Left renal cortex interstitium (tissue), 4 donors: Measurements from ENCODE around the gene BRK1. TPM values are rescaled to one million over a fixed set of nuclear protein-coding genes. Genes with fewer than 3 reads are reported as not detected.
"Not testable (repeated sequence)": the region's sequence is repeated elsewhere in the genome, so short reads cannot be mapped to it uniquely, and the experiment has no call there.

ENCODE experiments used
- DNase-seq, 4 donors: peaks; one replicate each; pipeline ENCODE4 v3.0.0-alpha.2; 2013; ENCODE audit warnings: low read depth in 4 of 4, low spot score in 2 of 4, missing footprints in 1 of 4
- polyA plus RNA-seq, 4 donors: library from polyadenylated mRNA; unstranded; fragments of 120-200 nt; gene quantifications; one replicate each; pipeline ENCODE4 v1.2.1, GENCODE V29; 2013; ENCODE audit not compliant: insufficient read length in 4 of 4

The BRK1 gene
- polyA plus RNA-seq, 4 donors, result 179 to 228 (median 199) TPM

DNA sequence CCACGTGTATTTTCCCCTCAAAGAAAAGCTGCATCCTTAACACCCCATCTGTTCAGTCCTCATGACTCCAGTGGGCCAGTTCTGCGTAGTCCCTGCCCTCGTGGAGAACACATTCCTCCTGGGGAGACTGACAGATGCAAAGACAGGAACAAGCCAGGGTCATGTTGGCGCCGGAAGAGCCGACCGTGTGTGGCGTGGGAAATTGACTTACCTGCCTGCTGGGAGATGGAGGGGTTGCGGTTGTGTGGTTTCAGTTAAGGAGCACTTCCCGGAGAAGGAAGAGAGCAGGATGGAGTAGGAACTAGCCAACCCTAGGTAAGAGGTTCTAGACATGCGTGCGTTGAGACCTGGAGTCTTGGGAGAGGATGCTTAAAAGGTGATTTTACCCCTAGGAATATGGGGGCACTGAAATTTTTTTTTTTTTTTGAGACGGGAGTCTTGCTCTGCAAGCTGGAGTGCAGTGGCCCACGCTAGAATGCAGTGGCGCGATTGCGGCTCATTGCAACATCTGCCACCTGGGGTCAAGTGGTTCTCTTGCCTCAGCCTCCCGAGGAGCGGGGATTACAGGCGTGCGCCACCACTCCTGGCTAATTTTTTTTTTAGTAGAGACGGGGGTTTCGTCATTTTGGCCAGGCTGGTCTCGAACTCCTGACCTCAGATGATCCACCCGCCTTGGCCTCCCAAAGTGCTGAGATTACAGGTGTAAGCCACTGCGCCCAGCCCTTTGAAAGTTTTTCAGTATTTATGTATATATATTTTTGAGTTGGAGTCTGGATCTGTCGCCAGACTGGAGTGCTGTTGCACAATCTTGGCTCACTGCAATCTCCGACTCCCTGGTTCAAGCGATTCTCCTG is 27.5 kb downstream of the BRK1 start:
- DNase-seq, result no peak

DNA sequence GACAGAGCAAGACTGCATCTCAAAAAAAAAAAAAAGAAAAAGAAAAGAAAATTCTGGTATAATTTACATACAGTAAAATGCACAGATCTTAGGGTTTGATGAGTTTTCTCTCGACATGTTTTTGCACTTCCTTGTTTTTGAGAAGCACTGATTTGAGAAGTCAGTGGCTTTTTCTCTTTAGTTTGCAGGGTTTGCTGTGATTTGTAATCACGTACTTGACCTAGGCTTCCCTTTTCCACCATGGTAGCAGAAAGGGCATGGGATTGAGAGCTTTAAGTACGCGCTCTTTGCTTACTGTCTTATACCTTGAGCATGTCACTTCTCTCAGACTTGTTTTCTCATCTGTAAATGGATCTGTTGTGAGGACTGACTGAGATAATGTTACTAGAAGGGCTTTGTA is 30.2 kb downstream of the BRK1 start:
- DNase-seq, result no peak

DNA sequence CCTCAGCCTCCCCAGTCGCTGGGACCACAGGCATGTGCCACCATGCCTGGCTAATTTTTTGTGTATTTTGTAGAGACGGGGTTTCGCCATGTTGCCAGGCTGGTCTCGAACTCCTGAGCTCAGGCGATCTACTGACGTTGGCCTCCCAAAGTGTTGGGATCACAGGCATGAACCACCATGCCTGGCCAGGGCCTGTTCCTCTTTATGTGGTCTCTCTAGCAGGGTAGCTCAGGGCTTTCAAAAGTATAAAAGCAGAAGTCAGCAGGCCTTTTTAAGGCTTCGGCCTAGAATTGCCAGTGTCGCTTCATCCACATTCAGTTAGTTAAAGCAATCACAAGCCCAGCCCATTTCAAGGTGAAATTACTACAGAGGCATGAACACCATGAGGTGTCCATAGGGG is 33.8 kb downstream of the BRK1 start:
- no peak for DNase-seq

DNA sequence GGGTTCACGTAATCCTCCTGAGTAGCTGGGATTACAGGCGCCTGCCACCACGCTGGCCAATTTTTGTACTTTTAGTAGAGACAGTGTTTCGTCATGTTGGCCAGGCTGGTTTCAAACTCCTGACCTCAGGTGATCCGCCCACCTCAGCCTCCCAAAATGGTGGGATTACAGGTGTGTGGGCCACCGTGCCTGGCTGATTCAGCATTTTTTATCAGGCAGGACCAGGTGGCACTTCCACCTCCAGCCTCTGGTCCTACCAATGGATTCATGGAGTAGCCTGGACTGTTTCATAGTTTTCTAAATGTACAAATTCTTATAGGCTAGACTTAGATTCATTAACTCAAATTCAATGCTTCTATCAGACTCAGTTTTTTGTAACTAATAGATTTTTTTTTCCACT is 35.5 kb downstream of the BRK1 start:
- DNase-seq, result no peak

DNA sequence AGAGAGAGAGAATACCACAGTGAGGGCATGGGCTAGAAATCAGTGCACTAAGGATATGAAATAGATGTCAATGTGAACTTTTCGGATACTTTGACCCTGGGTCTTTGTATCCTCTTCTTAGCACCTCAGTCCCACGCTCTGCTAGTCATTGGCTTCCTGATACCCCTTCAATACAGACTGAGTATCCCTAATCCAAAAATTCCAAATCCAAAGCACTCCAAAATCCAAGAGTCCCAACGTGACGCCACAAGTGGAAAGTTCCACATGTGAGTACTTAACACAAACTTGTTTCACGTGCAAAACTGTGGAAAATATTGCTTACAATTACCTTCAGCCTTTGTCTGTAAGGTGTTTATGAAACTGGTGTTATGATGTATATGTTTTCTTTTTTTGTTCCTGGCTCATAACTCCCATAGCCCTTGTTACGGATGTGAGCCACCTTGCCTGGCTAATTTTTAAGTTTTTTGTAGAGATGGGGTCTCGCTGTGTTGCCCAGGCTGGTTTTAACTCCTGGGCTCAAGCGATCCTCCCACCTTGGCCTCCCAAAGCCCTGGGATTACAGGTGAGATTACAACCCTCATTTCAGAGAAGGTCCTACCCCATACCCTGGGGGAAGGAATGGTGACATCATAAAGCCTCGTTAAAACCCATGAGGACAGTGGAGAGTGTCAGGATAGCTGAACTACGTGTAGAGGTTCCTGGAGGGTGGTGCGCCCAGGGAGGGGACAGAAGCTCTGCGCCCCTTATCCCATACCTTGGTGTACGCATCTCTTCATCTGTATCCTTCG is 39.1 kb downstream of the BRK1 start:
- no peak for DNase-seq

DNA sequence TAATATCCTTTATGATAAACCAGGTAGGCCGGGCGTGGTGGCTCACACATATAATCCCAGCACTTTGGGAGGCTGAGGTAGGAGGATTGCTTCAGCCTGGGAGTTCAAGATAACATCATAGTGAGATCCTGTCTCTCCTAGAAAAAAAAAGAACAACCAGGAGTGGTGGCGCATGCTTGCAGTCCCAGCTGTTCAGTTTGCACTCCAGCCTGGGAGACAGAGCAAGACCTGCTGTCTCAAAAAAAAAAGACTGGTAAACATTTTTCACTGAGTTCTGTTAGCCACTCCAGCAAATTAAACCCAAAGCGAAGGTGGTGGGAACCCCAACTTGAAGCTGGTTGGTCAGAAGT is 39.6 kb downstream of the BRK1 start:
- no peak for DNase-seq

DNA sequence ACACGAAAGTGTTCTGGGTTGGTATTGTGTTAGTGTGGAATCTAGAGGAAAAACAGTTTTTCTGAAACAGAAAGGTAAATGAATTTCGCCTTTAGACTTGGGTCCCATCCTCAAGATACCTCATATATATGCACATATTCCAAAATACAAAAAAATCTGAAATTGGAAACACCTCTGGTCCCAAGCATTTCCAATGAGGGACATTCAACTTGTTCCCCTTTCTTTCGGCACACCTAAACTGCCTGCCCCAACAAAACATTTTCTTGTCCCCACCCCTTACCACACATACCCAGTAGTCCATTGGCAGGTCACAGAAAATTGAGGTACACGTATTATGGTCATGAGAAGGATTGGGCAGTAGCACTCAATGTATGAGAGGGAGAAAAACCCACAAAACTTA is 40.2 kb downstream of the BRK1 start:
- DNase-seq, result no peak

DNA sequence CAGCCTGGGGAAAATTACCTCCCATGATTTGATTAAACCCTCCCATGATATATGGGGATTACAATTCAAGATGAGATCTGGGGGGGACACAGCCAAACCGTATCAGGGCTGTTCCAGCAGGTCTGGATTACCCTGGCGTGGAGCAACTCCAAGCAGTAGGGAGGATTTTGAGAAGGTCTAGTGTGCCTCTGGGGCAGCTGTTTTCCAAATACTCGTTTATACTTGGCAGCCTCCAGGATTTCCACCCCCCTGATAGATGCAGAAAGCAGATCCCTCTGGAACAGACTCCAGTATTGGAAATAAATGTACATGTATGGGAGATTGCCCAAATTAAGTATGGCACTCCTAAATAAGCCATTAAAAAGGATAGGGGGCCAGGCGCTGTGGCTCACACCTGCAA is 41.6 kb downstream of the BRK1 start:
- no peak for DNase-seq

DNA sequence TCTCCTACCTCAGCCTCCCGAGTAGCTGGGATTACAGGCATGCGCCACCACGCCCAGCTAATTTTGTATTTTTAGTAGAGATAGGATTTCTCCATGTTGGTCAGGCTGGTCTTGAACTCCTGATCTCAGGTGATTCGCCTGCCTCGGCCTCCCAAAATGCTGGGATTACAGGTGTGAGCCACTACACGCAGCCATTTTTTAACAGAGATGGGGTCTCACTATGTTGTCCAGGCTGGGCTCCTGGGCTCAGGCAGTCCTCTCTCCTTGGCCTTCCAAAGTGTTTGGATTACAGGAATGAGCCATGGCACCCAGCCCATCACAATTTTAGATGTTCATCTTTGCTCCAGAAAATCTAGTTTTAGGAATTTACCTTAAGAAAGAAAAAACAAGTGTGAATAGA is 43.1 kb downstream of the BRK1 start:
- DNase-seq, result not testable (repeated sequence)

DNA sequence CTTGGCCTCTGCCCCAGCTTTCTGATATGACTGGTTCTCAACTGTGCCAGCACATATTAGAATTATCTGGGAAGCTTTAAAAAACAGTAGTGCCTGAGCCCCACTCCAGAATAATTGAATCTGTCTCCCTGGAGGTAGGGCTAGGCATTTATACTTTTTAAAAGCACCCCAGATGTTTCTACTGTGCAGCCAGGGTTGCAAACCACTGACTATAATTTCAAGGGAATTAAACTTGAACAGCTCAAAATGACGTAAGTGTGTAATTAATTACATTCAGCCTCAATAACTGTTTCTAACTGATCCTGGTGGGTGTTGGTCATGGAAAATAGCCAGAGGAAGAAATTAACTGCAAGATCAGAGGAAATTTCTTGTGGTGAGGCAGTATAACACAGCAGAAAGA is 44.9 kb downstream of the BRK1 start:
- DNase-seq, result no peak

DNA sequence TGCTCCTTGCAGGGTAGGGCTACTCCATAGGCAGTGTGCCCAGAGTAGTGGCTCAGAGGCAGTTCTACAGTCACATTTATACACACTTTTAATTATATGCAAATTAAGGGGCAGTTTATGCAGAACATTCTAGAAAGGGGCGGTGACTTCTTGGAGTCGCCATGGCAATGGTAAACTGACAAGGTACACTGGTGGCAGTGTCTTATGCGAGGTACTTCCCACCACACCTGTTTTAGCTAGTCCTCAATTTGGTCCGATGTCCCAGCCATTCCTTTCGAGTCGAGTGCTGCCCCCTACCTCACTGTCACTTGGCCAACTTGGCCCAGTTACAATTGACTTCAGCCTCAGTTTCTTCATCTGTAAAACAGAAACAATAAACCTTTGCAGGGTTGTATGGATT is 45.5 kb downstream of the BRK1 start:
- DNase-seq, result no peak

DNA sequence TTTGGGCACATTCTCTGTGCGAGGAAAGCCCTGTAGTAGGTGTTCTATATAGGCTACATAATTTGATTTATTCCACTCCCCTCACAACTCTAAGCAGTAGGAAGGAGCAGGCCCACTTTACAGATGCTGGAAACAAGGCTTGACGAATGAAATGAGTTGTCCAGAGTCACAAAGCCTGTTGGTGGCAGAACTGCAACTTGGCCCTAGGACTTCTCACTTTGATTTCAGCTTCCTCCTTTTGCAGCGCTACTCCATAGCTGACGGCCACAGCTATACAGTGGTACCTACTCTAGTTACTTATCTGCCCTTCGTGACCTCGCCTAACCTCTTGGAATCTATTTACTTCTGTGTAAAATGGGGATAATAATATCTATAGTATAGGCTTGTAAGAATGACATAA is 46.7 kb downstream of the BRK1 start:
- DNase-seq, result no peak

DNA sequence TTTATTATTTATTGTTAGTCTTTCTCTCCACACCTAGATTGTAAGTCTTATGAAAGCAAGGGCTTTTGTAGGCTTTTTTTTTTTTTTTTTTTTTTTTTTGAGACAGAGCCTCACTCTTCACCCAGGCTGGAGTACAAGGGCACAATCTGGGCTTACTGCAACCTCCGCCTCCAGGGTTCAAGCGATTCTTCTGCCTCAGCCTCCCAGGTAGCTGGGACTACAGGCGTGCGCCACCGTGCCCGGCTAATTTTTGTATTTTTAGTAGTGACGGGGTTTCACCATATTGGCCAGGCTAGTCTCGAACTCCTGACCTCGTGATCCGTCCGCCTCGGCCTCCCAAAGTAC is 48.7 kb downstream of the BRK1 start:
- not testable (repeated sequence) for DNase-seq

DNA sequence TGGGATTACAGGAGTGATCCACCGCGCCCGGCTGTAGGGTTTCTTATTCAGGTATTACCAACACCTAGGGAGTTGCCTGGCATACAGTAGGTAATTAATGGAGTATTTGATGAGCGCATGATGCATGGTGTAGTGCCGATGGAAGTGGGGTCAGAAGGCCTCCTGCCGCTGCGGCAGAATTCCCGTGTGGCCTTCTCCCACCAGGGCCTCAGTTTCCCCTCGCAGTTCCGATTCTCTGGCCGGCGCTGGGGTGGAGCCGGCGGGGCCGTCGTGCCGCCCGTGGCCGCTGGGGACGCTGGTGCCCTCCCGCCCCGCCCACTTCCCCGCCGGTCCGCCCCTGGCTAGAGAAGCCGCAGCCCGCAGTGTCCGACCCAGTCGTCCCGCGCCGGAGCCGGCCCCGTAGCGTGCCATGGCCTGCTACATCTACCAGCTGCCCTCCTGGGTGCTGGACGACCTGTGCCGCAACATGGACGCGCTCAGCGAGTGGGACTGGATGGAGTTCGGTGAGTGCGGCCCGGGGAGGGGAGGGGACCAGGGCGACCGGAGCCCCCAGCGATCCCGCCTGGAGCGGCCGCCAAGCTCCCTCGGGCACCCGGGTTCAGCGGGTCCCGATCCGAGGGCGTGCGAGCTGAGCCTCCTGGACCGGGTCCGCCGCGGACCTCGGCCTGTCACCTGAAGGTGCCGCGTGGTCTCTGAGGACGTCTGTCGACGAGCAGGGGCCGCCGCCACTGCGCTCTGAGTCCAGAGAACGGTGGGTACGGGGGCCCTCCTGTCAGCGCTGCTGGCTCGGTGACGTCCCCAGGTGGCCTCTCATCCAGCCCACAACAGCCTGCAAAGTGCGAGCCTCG is 49.3 kb downstream of the BRK1 start, which contains the start of gene IRAK2:
IRAK2 (plus strand) TSS at position 374 of the 848 bp plus-strand sequence; CDS start at position 410, 36 bp downstream.
- DNase-seq, result peak in 1 of 4 donors; percentile 38

DNA sequence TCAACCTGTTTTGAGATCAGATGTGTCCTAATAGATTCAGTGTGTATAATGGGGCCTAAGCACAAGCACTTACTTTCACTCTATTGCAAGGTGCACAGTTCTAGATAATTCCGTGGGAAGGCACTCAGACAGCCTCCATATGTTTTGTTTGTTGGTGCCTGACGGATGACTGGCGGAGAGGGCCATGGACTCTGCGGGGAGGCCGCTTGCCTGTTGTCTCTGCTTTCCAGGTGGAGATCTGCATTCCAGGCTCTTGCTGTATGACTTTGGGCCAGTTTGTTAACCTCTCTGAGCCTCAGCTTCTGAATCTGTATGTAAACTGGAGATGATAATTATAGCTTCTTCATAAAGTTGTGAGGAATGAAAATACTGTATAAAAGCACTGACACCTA is 50.7 kb downstream of the BRK1 start:
- DNase-seq, result no peak

DNA sequence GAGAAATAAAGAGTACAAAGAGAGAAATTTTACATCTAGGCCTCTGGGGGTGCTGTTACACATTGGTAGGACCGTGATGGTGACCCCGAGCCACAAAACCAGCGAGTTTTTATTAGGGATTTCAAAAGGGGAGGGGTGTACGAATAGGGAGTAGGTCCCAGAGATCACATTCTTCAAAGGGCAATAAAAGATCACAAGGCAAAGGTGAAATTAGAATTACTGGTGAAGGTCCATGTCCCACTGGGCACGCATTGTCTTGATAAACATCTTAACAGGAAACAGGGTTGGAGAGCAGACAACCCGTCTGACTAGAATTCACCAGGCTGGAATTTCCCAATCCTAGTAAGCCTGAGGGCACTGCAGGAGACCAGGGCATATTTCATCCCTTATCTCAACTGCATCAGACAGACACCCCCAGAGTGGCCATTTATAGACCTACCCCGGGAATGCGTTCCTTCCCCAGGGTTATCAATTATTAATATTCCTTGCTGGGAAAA is 53.6 kb downstream of the BRK1 start:
- DNase-seq, result no peak

DNA sequence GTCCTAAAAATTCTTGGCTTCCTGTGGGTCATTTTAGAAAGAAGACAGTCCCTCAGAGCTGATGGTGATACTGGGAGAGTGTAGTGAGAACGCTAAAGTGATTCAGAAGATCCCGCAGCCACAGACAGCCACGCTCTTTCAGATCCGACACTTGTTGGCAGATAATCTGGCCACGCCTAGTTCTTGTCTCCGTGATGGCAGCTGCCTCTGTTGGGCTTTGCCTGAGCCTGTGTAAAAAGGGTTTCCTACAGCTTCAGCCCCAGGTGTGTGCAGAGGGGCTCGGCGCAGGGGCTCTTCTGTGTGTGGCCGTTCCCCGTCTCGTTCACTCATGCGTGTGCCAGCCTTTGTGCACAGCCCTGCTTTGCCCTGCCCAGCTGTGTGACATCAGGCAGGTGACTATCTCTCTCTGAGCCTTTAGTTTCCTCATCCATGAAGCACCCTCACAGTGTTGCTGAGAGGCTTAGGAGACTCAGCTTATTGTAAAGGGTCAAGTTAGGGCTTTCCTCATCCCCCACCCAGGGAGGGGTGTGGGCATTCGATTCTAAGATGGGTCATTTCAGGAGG is 55.5 kb downstream of the BRK1 start:
- no peak for DNase-seq

DNA sequence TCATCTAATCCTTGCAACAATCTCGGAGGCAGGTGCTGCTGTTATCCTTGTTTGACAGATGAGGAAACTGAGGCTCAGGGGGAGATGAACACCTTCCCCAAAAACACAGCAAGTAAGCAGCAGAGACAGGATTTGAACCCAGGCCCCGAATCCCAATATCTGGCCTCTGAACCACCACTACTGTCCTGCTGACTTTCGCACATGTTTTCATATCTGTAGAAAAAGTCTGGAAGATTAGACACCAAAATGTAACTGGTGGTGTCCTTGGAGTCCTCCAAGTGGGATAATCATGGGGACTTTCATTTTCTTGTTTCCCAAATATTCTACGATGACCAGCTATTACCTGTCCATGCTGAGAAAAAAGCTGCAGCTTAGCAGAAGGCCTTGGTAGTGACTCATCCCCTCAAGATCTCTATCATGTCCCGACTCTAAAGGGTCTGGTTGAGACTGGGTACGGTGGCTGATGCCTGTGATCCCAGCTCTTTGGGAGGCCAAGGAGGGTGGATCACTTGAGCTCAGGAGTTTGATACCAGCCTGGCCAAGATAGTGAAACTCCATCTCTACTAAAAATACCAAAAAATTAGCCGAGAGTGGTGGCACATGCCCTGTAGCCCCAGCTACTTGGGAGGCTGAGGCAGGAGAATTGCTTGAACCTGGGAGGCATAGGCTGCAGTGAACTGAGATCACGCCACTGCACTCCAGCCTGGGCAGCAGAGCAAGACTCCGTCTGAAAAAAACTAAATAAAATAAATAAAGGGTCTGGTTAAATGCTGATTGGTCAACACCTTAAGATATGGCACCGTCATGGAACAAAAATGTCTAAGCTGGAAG is 57.8 kb downstream of the BRK1 start:
- no peak for DNase-seq

DNA sequence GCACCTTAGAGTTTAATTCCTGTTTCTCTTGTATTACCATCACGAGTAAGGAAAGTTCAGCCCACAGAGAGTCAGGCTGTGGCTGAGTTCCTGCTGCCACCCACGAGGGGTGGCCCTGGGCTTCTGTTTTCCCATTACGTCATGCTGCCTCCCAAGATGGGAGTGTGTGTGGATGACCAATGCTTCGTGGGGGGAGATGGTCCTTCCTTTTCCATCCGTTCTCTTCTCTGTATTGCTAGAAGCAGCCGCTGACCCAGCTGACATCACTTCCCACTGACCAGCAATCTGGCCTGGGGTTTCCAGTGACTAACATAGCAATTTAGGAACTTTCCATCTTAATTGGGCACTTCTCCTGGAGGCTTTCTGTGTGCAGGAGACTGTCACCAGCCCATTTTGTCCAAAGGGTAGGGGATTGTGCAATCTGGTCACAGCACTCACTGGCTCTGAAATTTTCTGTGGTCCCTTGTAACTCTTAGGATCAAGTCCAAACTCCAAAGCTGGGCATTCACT is 58.5 kb downstream of the BRK1 start:
- DNase-seq, result no peak

DNA sequence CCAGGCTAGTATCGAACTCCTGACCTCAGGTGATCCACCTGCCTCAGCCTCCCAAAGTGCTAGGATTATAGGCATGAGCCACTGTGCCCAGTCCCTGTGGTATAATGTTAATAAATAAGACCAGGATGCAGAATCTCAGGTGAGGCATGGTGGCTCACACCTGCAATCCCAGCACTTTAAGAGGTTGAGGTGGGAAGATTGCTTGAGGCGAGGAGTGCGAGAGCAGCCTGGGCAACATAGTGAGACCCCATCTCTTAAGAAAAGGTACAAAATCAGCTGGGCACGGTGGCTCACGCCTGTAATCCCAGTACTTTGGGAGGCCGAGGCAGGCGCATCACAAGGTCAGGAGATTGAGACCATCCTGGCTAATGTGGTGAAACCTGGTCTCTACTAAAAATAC is 59.9 kb downstream of the BRK1 start:
- not testable (repeated sequence) for DNase-seq
